ENCODE data around the gene AKR1C4.
"Not testable (repeated sequence)": the region's sequence is repeated elsewhere in the genome, so short reads cannot be mapped to it uniquely, and the experiment has no call there.

AKR1C4 gene

GRCh38 chr10:5184987-5185775 is 11.5 kb upstream of the AKR1C4 start, which contains the start of gene AKR1C8:
TSS of gene AKR1C8 (minus strand) at chr10:5185150. CDS start at chr10:5185104, 46 bp downstream.
- no peaks in the 10 kb centered on the region for H3K27me3 Mint-ChIP-seq
- H3K4me3 Mint-ChIP-seq: no peak within 1 kb of the TSS
- no peaks in the 10 kb centered on the region for H3K4me1 Mint-ChIP-seq (ENCODE audit: low read depth)
- H3K36me3 Mint-ChIP-seq (ENCODE audit: low read depth): no peaks in the 10 kb centered on the region
- H3K9me3 Mint-ChIP-seq: peaks cover 4% of the 10 kb centered on the region
- intact Hi-C loops (cut with micrococcal nuclease): no loop called here
- no peak within 1 kb of the TSS for H3K27ac Mint-ChIP-seq

DNA sequence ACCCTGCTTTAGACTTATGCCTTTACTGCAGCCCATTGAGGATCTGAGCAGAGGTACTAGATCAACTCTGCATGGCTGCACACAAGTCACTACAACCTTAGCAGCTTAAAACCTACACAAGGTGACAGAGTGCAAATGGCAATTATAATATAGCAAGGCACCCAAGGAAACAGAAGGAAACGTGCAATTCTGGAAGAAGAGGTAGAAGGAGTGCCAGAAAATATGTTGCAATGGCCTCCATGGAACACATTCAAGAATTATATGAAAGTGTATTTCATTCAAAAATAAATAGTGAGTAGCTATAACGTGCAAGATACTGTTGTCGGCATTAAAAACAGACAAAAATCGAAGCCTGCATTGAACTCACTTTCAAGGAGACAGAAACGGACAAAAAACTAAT is 8.8 kb upstream of the AKR1C4 start:
- intact Hi-C loops (cut with micrococcal nuclease): no loop called here
- Mint-ChIP-seq H3K27ac (no peak overlapping the region), H3K4me3 (no peak overlapping the region), H3K27me3 (no peaks in the 10 kb centered on the region), H3K4me1 (ENCODE audit: low read depth) (no peaks in the 10 kb centered on the region), H3K36me3 (ENCODE audit: low read depth) (no peaks in the 10 kb centered on the region), H3K9me3 (no peaks in the 10 kb centered on the region)

DNA sequence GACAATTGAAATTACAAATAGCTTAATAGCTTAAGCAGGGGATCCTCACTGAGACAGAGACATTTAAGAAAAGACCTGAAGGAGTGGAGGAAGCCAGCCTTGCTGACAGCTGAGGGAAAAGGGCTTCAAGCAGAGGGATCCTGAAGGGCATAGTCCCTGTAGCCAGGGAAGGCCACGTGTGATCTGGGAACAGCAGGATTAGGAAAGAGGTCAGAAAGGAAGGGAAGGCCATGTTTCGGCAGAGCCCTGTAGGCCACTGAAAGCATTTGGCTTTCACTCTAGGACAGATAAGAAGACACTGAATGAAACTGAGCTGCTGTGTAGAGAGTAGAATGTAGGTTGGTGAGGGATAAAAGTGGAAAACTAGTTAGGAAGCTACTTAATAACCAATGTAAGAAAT is 8.3 kb upstream of the AKR1C4 start:
- Mint-ChIP-seq H3K4me1 (ENCODE audit: low read depth) (no peaks in the 10 kb centered on the region), H3K9me3 (no peaks in the 10 kb centered on the region), H3K36me3 (ENCODE audit: low read depth) (no peaks in the 10 kb centered on the region), H3K27me3 (no peaks in the 10 kb centered on the region), H3K27ac (no peak overlapping the region), H3K4me3 (no peak overlapping the region)
- intact Hi-C loops (cut with micrococcal nuclease): no loop called here

DNA sequence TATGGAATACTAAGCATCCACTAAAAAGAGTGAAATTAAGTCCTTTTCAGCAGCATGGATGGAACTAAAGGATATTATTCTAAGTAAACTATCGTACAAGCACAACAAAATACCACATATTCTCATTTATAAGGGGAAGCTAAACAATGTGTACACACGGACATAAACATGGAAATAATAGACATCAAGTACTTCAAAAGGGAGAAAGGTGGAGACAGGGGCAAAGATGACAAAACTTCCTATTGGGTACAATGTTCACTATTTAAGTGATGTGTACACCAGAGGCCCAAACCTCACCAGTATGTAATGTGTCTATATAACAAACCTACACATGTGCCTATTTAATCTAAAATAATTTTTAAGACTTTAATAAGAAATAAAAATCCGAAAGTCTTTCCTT is 2.2 kb upstream of the AKR1C4 start:
- intact Hi-C loops (cut with micrococcal nuclease): no loop called here
- Mint-ChIP-seq H3K36me3 (ENCODE audit: low read depth) (no peaks in the 10 kb centered on the region), H3K27me3 (no peaks in the 10 kb centered on the region), H3K4me3 (no peak overlapping the region), H3K4me1 (ENCODE audit: low read depth) (no peaks in the 10 kb centered on the region), H3K27ac (no peak overlapping the region), H3K9me3 (peaks cover 2% of the 10 kb centered on the region)

DNA sequence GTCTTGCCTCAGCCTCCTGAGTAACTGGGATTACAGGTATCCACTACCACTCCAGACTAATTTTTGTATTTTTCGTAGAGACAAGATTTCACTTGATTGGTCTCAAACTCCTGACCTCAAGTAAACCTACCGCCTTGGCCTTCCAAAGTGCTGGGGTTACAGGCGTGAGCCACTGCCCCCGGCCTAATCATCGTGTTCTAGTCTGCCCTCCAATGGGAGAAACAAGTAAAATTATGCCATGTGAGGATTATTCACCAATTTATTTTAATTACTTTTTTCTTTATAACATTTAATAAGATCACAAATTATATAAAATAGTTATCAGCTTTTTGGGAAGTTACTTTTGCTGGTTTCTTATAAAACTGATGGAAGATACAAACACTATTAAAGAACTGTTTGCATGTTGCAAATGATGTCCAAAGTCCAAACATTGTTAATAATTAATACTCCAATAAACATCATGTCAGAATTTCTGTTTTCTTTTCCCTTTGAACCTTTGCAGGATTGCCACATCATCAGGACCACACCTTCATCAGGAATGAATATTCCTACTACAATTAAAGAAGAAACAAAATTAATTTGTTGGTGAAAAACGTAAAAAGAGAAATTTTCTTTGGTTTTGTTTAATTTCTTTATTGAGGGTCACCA is 786 bp upstream of the AKR1C4 start:
- H3K4me1 Mint-ChIP-seq (ENCODE audit: low read depth): no peaks in the 10 kb centered on the region
- peaks cover 8% of the 10 kb centered on the region for H3K9me3 Mint-ChIP-seq
- H3K4me3 Mint-ChIP-seq: no peak overlapping the region
- H3K36me3 Mint-ChIP-seq (ENCODE audit: low read depth): no peaks in the 10 kb centered on the region
- no peak overlapping the region for H3K27ac Mint-ChIP-seq
- intact Hi-C loops (cut with micrococcal nuclease): no loop called here
- no peaks in the 10 kb centered on the region for H3K27me3 Mint-ChIP-seq

DNA sequence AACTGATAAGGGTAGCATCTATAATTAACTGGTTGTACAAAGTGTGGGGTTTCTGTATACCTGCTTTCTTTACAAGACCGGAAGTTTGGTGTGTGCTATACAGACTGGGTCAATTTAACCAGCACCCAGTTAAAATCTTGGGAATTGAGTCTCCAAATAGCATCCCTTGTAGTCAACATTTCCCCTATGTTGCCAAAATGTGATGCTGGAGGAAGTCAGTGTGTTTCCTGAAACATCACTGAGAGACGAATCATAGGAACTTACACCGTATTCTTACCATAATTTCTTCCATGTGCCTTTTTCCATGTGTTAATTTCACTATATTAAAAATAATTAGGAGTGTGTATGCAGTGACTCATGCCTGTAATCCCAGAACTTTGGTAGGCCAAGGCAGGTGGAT is 1.7 kb downstream of the AKR1C4 start:
- H3K36me3 Mint-ChIP-seq (ENCODE audit: low read depth): no peaks in the 10 kb centered on the region

DNA sequence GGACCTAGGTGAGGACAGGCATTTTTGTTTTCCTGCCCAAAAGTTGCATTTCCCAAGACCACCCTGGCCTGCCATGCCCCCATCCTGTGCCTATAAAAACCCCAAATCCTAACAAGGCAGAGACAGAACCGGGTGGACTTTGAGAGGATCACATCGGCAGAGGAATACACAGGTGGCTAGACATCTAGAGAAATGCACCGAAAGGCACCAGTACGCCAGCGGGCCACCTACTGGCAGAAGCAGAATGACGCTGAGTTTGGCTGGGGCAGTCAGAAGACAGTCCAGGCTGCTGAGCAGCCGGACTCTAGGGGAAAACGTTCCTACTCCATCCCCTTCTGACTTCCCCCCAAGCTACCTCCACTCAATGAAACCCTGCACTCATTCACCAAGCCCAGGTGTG is 2.8 kb downstream of the AKR1C4 start:
- Mint-ChIP-seq H3K27me3 (peaks cover 2% of the 10 kb centered on the region), H3K36me3 (ENCODE audit: low read depth) (no peaks in the 10 kb centered on the region), H3K4me1 (ENCODE audit: low read depth) (no peaks in the 10 kb centered on the region), H3K4me3 (no peak overlapping the region), H3K27ac (no peak overlapping the region), H3K9me3 (peaks cover 23% of the 10 kb centered on the region)
- intact Hi-C loops (cut with micrococcal nuclease): no loop called here

More for the DNA sequence above, 1.7 kb downstream of the AKR1C4 start:
- H3K27me3 Mint-ChIP-seq: peaks cover 1% of the 10 kb centered on the region
- intact Hi-C loops (cut with micrococcal nuclease): no loop called here
- H3K4me1 Mint-ChIP-seq (ENCODE audit: low read depth): no peaks in the 10 kb centered on the region
- no peak overlapping the region for H3K4me3 Mint-ChIP-seq
- H3K27ac Mint-ChIP-seq: no peak overlapping the region
- H3K9me3 Mint-ChIP-seq: peaks cover 20% of the 10 kb centered on the region

- no peak overlapping the region for H3K27ac Mint-ChIP-seq
- no peak overlapping the region for H3K4me3 Mint-ChIP-seq
- no peaks in the 10 kb centered on the region for H3K36me3 Mint-ChIP-seq (ENCODE audit: low read depth)
- peaks cover 47% of the 10 kb centered on the region for H3K9me3 Mint-ChIP-seq
- H3K4me1 Mint-ChIP-seq (ENCODE audit: low read depth): no peaks in the 10 kb centered on the region
- intact Hi-C loops (cut with micrococcal nuclease): no loop called here
- peaks cover 2% of the 10 kb centered on the region for H3K27me3 Mint-ChIP-seq
Observed at GRCh38 chr10:5206799-5207198, 10.2 kb downstream of the AKR1C4 start.

GRCh38 chr10:5209776-5210175 is 13.1 kb downstream of the AKR1C4 start:
- H3K36me3 Mint-ChIP-seq (ENCODE audit: low read depth); intact Hi-C loops (cut with micrococcal nuclease); H3K4me1 Mint-ChIP-seq (ENCODE audit: low read depth); H3K27ac Mint-ChIP-seq; H3K4me3 Mint-ChIP-seq; H3K27me3 Mint-ChIP-seq: not testable (repeated sequence)
- H3K9me3 Mint-ChIP-seq: peaks cover 34% of the 10 kb centered on the region

- H3K4me1 Mint-ChIP-seq (ENCODE audit: low read depth); H3K4me3 Mint-ChIP-seq; intact Hi-C loops (cut with micrococcal nuclease); H3K36me3 Mint-ChIP-seq (ENCODE audit: low read depth); H3K27ac Mint-ChIP-seq; H3K27me3 Mint-ChIP-seq: not testable (repeated sequence)
- H3K9me3 Mint-ChIP-seq: peaks cover 33% of the 10 kb centered on the region
Observed at GRCh38 chr10:5210261-5210660, 13.6 kb downstream of the AKR1C4 start.

GRCh38 chr10:5211696-5212536 is 15.3 kb downstream of the AKR1C4 start:
- Mint-ChIP-seq H3K4me3 (no peak overlapping the region), H3K36me3 (ENCODE audit: low read depth) (no peaks in the 10 kb centered on the region), H3K27ac (no peak overlapping the region), H3K27me3 (no peaks in the 10 kb centered on the region), H3K9me3 (peaks cover 25% of the 10 kb centered on the region), H3K4me1 (ENCODE audit: low read depth) (no peaks in the 10 kb centered on the region)
- intact Hi-C loops (cut with micrococcal nuclease): no loop called here

- no peaks in the 10 kb centered on the region for H3K4me1 Mint-ChIP-seq (ENCODE audit: low read depth)
- H3K27ac Mint-ChIP-seq: no peak overlapping the region
- H3K9me3 Mint-ChIP-seq: peaks cover 10% of the 10 kb centered on the region
- no peaks in the 10 kb centered on the region for H3K36me3 Mint-ChIP-seq (ENCODE audit: low read depth)
- intact Hi-C loops (cut with micrococcal nuclease): no loop called here
- no peak overlapping the region for H3K4me3 Mint-ChIP-seq
- no peaks in the 10 kb centered on the region for H3K27me3 Mint-ChIP-seq
Observed at GRCh38 chr10:5216801-5217200, 20.2 kb downstream of the AKR1C4 start.

DNA sequence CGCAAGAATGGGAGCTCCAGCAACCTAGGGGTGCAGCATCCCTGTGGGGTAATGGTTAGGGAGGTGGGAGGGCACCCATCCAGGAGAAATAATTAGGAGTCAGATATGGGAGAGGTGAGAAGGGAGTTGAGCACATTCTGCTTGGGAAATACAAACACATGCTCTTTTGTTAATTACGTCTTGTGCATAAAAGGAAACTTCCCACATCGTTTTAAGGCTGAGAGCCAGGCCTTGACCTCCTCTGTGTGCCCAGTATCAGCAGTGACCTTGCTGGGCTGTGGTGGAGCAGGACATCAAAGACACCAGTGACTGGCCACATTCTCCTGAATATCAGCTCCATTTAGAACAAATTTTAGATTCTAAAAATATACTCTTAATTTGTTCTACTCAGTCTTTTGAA is 22.6 kb downstream of the AKR1C4 start:
- Mint-ChIP-seq H3K9me3 (peaks cover 25% of the 10 kb centered on the region), H3K36me3 (ENCODE audit: low read depth) (no peaks in the 10 kb centered on the region), H3K27me3 (no peaks in the 10 kb centered on the region), H3K4me1 (ENCODE audit: low read depth) (no peaks in the 10 kb centered on the region), H3K27ac (no peak overlapping the region), H3K4me3 (no peak overlapping the region)
- intact Hi-C loops (cut with micrococcal nuclease): no loop called here

DNA sequence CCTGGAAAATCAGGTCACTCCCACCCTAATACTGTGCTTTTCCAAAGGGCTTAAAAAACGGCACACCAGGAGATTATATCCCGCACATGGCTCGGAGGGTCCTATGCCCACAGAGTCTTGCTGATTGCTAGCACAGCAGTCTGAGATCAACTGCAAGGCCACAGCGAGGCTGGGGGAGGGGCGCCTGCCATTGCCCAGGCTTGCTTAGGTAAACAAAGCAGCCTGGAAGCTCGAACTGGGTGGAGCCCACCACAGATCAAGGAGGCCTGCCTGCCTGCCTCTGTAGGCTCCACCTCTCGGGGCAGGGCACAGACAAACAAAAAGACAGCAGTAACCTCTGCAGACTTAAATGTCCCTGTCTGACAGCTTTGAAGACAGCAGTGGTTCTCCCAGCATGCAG is 26.3 kb downstream of the AKR1C4 start:
- peaks cover 25% of the 10 kb centered on the region for H3K9me3 Mint-ChIP-seq
- H3K4me1 Mint-ChIP-seq (ENCODE audit: low read depth); H3K27ac Mint-ChIP-seq; intact Hi-C loops (cut with micrococcal nuclease); H3K27me3 Mint-ChIP-seq; H3K4me3 Mint-ChIP-seq; H3K36me3 Mint-ChIP-seq (ENCODE audit: low read depth): not testable (repeated sequence)

Measured in dendritic cell treated with granulocyte-macrophage colony-stimulating factor and Interleukin-4, amounts not matched to agents 40 ng/mL and 50 ng/mL, for 4 days (primary cell).